HG03520 (cell line): ENCODE data around the gene CPN1.
"Not testable (repeated sequence)": the region's sequence is repeated elsewhere in the genome, so short reads cannot be mapped to it uniquely, and the experiment has no call there.

Source experiments
- ATAC-seq: cut with Tn5 transposase; IDR thresholded peaks from one replicate; pipeline ENCODE4 v1.9.1; 2021; ENCODE audit warnings: mild to moderate bottlenecking, moderate library complexity; ENCODE audit not compliant: unreplicated experiment

Gene CPN1

DNA sequence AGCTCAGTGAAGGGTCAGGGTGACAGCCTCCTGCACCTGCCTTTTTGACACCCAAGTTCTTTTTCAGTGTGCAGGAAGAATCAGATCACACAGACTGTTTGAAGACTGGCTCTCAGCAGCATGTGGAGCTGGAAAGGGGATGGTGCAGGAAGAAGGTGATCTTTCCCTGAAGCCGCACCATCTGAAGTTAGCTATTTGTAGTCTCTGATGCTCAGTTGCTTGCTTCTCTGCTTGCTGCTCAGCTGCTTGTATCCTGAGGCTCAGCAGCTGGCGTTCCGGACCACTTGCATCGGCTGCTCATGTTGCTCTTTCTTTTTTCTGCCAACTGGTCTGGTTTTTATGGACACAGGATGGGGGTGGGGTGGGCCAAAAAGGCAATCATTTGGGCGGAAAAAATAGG is 56.1 kb downstream of the CPN1 start:
- no peak for ATAC-seq

DNA sequence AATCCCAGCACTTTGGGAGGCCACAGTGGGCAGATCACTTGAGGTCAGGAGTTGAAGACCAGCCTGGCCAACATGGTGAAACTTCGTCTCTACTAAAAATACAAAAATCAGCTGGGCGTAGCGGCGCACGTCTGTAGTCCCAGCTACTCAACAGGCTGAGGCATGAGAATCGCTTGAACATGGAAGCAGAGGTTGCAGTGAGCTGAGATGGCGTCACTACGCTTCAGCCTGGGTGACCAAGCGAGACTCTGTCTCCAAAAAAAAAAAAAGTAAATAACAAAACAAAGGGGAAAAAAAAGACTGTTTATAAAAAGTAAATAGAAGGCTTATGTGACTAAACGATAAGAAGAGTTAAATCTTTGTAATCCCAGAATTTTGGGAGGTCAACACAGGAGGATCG is 56.9 kb downstream of the CPN1 start:
- no peak for ATAC-seq

GRCh38 chr10:100022403-100022802 is 59.3 kb downstream of the CPN1 start:
- no peak for ATAC-seq

GRCh38 chr10:100021322-100021721 is 60.3 kb downstream of the CPN1 start:
- no peak for ATAC-seq

DNA sequence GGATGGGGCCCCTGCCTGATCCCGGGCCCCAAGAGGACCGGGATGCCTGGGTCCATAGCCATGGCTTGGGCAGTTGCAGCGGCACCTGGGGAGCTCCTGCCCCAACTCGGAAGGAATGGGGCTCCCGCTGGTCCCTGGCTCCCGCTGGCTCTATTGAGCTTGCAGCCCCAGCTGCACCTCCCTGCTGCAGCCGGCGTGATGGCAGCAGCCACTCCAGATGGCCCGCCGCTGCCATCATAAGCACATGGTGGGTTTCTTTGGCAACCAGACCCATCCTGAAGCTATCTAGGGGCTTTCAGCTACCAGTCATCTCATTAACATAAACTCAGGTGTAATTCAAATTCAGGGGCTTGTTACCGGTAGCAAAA is 60.8 kb downstream of the CPN1 start:
- ATAC-seq, result no peak

GRCh38 chr10:100020142-100020885 is 61.4 kb downstream of the CPN1 start:
- ATAC-seq, result peak; percentile 52

GRCh38 chr10:100019787-100020141 is 61.9 kb downstream of the CPN1 start:
- ATAC-seq, result no peak

GRCh38 chr10:100014071-100014762 is 67.5 kb downstream of the CPN1 start:
- peak; percentile 75 for ATAC-seq

GRCh38 chr10:100013621-100014020 is 68.0 kb downstream of the CPN1 start:
- no peak for ATAC-seq

DNA sequence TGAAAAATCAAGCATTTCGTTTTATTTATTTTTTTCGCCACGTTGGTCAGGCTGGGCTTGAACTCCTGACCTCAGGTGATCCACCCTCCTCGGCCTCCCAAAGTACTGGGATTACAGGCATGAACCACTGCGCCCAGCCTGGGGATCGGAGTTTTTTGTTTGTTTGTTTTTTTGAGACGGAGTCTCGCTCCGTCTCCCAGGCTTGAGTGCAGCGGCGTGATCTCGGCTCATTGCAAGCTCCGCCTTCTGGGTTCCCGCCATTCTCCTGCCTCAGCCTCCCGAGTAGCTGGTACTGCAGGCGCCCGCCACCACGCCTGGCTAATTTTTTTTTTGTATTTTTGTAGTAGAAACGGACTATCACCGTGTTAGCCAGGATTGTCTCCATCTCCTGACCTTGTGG is 69.8 kb downstream of the CPN1 start:
- not testable (repeated sequence) for ATAC-seq

DNA sequence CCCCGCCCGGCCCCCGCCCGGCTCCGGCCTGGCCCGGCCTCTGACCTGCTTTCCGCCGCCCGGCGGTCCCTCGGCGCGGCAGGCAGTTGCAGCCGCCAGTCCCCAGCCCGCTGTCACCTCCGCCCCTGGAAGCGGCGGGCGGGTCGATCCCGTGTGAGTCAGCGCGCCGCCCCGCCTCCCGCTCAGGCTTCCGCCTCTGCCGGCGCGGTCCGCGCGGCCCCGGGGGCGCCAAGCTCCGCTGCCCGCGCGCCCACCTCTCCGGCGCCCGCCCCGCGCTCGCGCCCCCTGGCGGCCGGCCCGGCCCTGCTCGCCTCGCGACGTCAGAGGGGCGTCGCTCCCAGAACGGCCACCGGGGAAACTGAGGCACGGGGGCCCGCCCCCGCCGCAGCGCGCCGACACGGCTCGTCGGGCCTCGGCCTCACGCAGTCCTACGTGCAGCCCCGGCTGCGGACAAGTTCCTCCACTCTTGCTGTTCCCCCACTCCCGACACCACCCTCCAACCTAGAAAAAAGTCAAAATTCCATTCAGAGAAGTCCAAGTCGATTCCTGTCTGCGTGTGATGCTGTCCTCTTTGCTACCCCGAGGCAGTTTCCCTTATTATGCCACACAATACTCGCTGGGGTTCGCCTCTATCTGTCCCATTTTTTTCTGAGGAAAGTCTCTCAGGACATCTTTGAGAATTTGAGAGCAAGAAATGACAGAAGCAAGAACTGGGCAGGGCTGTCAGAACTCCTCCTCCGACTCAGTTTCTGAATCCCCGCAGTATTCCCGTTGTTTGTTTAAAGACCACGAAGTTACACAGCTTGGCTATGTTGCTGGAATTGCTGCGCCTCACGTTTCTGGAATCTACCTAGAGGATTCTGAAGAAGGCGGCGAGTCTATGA is 71.6 kb downstream of the CPN1 start, which contains the start of gene DNMBP:
Gene DNMBP, minus strand, starts transcription at position 155 of the 884 bp plus-strand sequence. CDS start 37,823 bp downstream, outside the sequence.
- ATAC-seq, result peak; percentile 60

GRCh38 chr10:100009283-100009792 is 72.3 kb downstream of the CPN1 start:
- ATAC-seq, result peak; percentile 35

DNA sequence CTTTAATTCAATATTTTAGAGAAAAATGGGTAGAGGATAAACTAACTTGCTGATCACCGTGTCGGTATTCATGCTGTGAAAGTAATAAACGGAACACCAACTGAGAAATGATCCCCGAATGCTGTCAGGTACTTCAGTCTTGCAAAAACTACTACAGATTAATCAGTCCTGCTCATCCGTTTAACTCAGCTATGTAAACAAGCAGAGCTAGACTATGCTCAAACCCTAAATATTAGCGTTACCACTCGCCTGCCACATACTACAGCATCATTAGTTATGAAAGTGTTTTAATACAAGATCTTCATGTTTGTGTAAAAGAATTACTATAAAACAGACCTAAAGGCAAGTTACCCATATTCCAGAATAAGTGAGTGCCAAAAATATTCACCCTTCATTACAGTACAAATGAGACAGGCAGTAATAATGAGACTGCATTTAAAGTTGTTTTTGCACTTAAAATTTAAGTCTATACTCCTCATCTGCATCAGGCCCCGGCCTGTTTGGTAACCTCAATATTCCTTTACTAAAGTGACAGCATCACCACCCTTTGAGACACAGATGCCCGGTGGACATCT is 72.9 kb downstream of the CPN1 start:
- no peak for ATAC-seq

GRCh38 chr10:100008142-100008522 is 73.5 kb downstream of the CPN1 start:
- ATAC-seq, result no peak

- no peak for ATAC-seq
Observed at GRCh38 chr10:100007231-100008141, 74.2 kb downstream of the CPN1 start.

DNA sequence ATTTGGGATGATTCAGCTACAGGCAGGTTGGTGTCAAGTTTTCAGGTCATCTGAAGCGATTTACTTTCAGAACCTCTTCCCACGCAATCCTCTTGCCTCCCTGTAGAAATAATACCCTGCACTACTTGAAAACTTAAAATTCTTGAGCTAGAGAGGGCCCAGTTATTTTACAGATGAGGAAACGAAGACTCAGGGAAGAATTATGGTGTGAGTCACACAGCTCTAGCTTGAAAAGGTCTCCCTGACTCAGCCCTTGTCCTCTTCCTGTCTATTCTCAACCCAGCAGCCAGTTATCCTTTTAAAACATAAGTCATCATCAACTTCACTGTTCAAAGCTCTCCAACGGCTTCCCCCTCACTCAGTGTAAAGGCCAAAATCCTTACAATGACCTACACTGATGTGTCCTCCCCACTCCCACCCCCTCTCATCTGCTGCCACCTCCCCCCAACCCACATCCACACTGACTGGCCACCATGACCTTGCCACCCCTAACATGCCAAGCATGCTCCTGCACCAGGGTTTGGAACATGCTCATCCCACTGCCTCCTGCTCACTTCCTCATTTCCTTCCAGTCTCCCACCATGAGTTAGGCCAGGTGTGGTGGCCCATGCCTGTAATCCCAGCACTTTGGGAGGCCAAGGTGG is 75.3 kb downstream of the CPN1 start:
- ATAC-seq, result no peak

DNA sequence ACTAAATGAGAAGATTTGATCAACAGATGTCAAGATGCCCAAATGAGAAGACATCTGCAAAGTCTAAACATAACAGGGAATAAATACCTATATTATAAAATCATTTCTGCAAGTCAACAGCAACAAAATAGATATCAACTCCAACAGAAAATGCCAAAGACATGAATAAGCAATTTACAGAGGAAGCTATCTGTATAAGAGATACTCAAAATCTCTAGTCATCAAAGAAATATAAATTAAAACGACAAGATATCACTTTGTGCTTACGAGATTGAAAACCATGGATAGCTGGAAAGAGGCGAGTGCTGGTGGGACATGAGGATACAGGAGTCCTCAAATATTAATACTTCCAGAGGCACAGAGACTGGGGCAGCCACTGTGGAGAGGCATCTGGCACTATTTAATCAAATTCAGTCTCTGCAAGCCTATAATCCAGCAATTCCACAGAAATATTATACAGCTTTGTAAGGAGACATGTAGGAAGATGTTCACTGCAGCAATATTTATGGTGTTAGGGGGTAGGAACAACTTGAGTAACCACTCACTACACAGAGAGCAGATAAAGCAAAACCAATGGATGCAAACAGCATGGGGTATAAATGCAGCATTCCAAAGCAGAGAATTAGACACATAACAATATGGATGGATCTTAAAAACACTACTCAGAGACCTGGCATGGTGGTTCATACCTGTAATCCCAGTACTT is 76.7 kb downstream of the CPN1 start:
- no peak for ATAC-seq

DNA sequence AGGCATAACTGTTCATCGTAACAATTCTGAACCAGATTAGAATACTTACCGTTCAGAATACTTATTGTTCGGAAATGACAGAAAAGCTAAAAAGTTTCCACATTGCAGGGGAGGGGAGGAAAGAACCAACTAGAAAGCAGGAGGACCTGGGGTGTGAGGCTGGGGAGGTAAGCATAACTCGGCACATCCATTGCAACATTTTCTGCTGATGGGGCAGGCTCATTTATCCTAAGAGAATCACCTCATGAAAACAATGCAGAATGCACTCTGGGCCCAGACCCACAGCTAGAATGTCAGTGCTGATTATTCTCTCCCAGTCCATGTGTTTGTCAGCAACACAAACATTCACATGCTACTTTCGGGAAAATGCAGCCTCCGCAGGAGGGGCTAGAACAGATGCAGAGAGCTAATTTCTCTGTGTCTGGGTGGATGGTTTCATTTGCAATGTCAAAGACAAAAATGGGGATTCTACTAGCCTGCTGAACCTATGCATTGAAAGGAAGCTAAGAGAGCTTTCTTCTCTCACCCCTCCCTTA is 81.5 kb downstream of the CPN1 start:
- ATAC-seq, result no peak
